ENCODE results near the gene KIF1A. TPM values are rescaled to one million over a fixed set of nuclear protein-coding genes. Genes with fewer than 3 reads are reported as not detected.
A peak's percentile ranks its signal among the peaks of the same experiment; 100 is the strongest.

Gene KIF1A
- total RNA-seq, 1 donor from 2014 or later: 123 TPM

DNA sequence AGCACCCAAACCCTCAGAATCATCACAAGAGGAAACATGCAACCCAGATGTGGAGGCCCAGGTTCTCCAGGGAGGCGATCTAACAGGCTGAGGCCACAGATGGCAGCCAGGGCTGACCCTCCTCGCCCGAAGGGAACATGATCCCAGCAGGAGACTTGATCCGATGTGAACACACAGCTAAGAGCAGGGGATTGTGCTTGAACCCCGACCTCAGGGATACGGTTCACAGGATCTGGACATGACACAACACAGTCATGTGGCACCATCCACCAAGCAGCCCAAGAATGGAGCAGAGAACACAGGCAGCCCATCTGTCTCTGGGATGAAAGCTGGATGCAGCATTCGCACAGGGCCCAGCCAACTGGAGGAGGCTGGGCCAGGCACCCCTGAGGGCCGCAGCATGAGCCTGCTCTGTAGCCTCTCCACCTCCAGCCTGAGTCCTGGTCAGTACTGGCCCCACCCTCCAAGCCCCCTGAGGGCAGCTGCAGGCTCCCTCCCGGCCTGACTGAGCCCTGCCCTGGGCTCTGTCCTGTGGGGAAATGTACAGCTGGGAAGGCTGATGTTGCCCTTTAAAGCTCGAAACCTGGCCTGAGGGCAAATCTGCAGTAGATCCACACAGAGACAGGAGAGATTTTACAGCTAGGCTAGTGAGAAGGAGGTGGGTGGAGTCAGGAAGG lies 89.4 kb downstream of the KIF1A start:
- intact Hi-C loops (cut with DNase I): no loop called here
- DNase-seq (ENCODE audit: low spot score) (no peak), ATAC-seq (peak; percentile 29)

DNA sequence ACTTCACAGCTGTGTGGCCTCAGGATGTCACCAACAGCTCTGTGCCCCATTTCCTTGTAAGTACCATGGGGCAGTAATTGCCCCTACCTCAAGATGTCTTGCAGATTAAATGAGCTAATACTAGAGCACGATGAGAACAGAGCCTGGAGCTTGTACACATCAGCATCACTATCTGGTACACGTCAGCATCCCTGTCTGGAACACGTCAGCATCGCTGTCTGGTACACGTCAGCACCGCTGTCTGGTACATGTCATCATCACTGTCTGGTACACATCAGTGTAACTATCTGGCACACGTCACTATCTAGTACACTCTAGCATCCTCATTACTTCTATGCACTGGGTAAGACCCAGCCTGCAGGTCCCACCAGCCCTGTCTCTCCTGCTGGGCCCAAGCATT lies 91.2 kb downstream of the KIF1A start:
- ATAC-seq (no peak), DNase-seq (ENCODE audit: low spot score) (no peak)
- intact Hi-C loops (cut with DNase I): no loop called here

DNA sequence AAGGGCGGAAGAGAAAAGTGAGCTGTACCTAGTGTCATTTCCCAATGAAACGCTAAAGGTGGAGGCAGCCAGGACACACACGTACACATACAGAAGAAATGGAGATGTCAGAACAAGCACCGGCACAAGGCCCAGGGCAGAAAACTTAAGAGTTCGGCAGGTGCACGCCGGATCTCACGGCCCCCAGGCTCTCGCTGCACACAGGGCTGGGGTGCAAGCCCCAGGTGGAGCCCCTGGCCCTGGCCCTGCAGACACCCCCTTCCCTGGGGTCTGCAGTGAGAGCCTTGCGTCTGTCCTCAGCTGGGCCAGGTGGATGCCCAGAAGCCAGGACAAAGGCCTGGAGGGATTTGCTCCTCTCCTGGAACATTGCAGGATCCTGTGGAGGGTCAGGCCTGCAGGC lies 91.7 kb downstream of the KIF1A start:
- ATAC-seq (no peak), DNase-seq (ENCODE audit: low spot score) (no peak)
- intact Hi-C loops (cut with DNase I): no loop called here

DNA sequence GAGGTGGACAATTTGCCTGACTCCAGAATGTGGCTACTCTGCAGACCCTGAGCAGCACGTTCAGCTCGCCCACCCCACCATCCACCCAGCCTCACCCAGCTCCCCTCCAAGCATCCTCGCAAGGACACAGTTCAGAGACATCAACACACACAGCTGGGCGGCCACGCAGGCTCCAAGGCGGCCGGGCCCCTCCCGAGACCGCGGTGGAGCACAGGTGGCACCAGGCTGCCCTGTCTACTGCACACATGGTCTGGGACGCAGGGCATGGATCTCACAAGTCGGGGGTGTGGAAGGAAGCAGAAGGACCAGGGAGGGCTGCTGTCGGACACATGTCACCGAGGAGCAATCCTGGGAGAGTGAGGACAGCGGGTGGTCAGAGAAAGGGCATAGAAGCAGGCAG lies 92.1 kb downstream of the KIF1A start:
- ATAC-seq (no peak), DNase-seq (ENCODE audit: low spot score) (no peak)
- intact Hi-C loops (cut with DNase I): no loop called here

DNA sequence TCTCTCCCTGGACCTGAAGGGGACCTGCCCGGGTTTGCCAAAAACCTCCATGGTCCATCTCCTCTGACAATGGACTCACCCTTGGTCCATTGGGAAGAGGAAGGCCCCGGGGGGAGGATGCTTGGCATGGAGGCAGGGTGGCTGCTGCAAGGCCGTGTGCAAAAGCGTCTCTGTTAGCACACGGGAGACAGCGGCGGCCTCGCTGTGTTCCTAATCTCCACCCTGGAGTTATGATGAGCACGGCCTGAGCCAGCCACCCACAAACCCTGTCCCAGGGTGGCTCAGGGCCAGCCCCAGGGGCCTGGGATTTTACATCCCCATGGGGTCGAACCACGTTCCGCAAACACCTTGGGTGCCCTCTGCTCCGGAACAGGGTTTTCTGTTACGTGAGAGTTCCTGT lies 92.6 kb downstream of the KIF1A start:
- no peak for DNase-seq (ENCODE audit: low spot score)
- intact Hi-C loops (cut with DNase I): no loop called here
- ATAC-seq: no peak

DNA sequence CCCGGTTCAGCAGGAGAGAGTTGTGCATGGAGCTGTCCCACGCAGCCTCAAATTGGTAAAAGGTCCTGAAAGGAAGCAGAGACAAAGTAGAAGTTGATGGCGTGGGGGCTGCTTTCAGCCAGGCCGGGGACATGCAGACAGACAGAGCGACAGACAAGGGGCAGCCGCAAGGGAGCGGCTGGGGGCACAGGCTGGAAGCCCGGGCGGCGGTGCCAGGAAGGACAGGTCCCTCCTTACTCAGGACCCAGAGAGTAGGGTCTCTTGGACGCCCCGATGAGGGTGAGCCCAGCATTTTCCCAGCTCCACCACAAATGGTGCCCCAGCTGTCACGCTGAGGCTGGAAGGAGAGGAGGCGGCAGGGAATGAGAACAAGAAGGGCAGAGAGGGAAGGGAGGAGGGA lies 93.1 kb downstream of the KIF1A start:
- ATAC-seq (no peak), DNase-seq (ENCODE audit: low spot score) (no peak)
- intact Hi-C loops (cut with DNase I): no loop called here

DNA sequence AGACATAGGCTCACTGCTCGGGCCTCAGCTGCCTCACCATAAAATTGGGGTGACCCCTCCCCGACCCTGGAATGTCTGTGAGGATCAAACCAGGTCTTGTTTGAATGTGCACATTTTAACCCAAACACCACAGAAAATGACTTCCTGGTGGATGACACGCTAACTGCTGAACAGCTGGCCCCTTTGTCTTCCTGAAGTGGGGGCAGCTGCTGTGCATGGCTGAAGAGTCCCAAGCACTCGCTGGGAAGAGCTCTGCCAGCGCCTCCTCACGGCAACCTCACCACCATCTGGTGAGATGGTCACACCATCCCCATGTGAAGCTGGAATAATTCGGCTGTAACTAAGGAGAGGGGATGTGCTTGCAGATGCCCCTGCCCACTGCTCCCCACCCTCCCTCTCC lies 94.3 kb downstream of the KIF1A start:
- intact Hi-C loops (cut with DNase I): no loop called here
- DNase-seq (ENCODE audit: low spot score) (no peak), ATAC-seq (no peak)

DNA sequence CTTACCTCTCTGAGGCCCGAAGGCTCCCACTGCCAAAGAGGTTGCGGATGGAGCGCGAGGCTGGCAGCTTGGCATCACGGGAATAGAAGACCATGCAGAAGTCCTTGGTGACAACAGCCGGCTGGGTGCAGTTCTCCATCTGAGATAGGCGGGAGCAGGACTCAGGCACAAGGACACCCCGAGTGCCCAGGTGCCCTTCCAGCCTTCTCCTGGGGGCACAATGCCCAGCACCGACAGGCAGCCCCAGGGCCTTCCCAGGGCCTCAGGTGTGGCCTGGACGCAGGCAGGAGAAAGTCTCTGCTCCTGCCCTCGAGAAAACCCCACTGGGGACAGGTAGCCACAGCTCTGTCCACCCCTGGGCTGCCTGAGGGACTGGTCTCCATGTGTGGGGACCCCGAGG lies 94.8 kb downstream of the KIF1A start:
- ATAC-seq (no peak), DNase-seq (ENCODE audit: low spot score) (no peak)
- intact Hi-C loops (cut with DNase I): no loop called here

DNA sequence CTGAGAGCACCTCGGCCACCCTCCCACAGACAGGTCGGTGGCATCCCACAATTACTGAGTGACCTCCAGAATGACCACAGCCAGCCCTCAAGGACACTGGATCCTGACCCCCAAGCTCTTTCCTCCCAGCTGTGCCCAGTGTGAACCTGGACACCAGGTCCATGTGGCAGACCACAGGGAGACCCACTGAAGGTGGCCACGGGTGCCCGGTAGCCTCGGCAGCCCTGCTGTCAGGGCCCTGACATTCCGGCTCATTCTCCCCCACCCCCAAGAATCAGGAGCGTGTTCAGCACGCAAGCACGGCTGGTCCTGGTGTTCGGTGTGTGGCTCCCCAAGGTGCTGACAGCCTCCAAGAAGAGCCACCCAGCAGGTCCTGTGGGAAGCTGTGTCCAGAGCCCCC lies 95.6 kb downstream of the KIF1A start:
- intact Hi-C loops (cut with DNase I): no loop called here
- ATAC-seq (no peak), DNase-seq (ENCODE audit: low spot score) (no peak)

DNA sequence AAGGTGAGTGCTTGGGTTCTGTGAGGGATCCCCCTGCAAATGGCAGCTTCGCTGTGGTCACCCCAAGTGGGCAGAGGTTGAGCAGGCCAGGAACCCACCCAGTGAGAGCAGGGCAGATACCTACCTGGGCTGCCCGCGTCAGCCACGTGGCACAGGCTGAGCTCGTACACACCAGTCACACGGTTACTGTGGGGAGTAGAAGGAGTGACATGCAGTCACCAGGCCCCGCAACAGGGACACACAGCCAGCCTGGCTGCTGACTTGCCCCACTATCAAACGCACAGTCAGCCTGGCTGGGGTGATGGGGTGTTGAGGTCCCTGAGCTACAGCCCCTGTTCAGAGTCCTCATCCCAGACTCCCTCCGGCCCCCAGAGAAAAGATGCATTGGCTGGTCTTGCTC lies 96.2 kb downstream of the KIF1A start:
- no peak for ATAC-seq
- no peak for DNase-seq (ENCODE audit: low spot score)
- intact Hi-C loops (cut with DNase I): no loop called here

DNA sequence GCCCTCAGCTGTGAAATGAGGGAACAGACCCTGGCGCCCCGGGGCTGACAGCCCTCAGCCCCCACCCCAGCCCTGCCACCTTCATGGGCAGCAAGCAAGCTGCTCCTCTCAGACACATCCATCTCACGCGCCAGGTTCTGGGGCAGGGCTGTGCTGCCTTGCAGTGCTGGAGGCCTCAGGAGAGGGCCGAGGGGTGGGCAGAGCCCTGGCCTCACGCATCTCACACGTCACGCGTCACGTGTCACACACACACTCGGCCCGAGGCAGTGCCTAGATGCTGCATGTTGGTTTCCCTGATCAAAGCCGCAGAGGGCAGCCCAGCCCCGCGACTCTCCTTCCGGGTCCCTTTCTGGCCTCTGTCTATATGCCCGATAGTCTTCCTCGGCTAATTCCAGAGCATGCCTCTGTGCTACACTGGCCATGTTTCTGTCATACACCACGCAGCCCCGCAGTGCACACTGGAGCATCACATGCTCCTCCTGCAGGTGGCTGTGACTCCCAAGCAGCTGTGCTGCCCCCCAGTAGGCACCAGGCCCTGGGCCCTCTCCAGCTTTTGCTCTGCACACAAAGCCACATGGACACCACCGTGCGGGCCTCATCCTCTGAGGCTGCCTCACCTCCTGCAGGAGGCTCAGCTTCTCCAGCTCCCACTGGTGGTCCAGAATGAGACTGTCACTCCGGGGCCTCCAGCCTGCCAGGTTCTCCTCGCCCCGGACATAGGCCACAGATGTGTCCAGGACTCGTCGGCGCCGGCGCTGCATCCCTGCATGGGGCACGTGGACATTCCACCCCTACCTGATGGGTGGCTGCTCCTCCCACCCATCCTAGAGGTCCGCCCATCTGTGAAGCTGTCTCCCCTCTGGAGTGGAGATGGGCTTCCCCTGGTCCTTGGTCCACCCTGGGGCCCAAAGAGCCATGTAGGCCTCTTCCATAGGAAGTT lies 97.0 kb downstream of the KIF1A start:
- no peak for DNase-seq (ENCODE audit: low spot score)
- no peak for ATAC-seq
- intact Hi-C loops (cut with DNase I): no loop called here

DNA sequence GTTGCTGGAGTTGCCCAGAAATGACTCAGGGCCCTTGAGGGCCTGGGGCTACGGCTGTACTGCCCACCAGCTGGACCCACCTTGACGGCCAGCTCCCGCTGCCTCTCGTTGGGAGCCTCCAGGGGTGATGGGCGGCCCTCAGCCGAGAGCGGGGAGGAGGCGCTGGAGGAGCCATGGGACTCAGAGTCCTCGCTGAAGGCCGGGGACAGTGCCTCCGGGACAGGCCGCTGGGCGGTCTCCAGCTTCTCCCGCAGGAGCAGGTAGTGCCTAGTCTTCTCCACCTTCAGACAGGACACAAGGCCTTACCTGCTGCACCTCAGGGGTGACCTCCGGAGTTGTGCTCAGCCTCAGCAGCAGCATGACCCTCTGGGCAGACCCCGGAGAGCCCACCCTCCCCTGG lies 97.6 kb downstream of the KIF1A start:
- intact Hi-C loops (cut with DNase I): no loop called here
- no peak for ATAC-seq
- no peak for DNase-seq (ENCODE audit: low spot score)

DNA sequence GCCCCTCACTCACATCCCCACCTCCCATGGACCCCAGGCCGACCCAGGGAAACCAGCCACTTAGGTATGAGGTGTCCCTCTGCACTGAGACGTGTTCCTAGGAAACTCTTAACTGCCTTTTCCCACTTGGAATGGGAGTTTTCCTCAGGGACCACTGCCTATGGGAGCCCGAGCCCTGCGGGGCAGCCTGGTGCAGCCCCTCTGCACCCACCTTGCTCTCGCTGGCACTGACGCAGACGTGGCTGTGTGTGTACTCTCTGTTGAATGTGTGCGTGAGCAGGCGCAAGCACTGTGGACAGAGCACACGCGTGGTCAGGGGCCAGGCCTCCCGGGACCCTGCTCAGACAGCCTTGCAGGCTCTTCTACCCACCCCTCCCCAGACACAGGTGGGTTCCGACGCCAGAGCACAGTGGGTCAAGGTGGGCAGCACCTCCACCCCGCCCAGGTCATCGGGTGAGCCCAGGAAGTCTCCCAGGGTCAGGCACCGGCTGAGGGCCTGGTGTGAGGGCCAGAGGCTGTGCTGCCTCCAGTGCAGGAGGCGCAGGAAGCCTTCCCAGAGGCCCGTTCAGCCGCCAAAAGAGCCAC lies 98.3 kb downstream of the KIF1A start:
- DNase-seq (ENCODE audit: low spot score): no peak
- no peak for ATAC-seq
- intact Hi-C loops (cut with DNase I): no loop called here

DNA sequence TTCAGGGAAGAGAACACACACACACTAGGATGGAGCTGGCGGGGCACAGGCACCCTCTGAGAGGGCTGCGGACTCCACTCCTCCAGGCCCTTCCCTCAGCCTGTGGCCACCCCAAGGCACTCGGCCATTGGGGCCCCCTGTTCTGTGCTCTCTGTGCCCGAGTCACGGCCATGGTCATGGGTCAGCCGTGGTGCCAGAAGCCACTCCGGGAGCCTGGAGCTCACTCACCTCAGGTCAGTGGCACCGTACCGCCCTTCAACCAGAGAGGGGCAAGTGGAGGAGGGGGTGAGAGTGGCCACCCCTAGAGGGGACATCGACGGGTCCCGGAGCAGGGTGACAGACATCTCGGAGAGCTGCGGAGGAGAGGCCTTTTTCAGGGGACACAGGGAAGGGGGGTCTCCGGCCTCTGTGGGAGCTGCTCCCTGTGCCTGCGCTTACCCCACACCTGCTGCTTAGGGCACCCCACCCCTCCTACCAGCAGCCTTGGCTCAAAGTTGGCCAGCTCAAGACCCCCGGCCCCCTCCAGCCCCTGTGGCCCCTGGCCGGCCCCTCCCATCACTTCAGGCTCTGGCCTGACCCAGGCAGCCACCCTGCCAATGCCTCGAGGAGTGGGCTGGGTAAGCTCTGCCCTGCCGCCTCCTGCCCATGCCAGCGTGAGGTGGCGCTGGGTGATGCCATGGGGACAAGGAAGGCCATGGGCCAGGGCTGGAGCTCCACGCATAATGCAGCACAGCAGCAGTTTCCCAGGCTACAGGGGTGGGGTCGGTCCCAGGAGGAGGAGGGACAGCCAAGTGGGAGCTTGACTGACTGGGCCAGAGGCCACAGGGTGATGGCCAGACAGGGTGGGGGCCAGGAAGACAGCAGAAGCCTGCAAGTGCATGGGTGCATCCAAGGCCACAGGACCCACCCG lies 99.1 kb downstream of the KIF1A start:
- no peak for ATAC-seq
- no peak for DNase-seq (ENCODE audit: low spot score)
- intact Hi-C loops (cut with DNase I): no loop called here

DNA sequence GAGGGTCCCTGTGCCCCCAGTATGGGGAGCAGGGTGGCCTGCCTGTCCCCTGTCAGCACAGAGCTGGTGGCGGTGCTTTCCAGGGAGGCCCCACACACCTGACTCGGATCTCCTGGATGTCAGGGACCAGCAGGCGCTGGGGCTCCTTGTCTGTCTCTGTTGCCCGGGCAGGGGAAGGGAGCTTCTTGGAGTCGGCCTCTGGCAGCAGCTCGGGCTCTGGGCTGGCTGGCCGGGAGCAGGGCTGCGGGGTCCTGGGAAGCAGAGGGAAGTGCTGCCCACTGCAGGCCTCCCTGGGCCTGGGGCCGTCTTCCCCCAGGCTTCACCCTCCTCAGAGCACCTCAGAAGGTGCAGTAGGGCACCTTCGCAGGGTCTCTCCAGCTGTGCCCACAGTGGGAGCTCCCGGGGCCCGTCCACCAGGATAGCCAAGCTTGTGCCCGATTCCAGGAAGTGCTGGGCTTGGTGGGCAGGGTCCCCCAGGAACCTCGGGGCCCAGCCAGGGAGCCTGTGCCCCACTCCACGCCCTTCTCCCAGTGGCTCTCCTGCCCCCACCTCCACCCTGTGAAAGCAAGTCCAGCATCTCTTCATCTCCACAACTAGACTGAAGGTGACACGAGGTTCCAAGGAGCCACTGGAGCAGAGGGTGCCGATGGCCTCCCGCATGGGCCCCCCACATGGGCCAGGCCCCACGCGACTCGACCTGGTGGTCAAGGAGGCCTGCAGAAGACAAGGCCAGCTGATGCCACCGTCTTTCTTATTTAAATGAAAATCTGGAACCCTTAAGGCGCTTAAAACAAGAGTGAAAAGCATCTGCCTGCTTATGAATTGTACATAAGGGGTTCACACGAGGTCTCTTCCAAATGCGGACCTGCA lies 100.1 kb downstream of the KIF1A start:
- DNase-seq (ENCODE audit: low spot score) (no peak), ATAC-seq (no peak)
- intact Hi-C loops (cut with DNase I): no loop called here

DNA sequence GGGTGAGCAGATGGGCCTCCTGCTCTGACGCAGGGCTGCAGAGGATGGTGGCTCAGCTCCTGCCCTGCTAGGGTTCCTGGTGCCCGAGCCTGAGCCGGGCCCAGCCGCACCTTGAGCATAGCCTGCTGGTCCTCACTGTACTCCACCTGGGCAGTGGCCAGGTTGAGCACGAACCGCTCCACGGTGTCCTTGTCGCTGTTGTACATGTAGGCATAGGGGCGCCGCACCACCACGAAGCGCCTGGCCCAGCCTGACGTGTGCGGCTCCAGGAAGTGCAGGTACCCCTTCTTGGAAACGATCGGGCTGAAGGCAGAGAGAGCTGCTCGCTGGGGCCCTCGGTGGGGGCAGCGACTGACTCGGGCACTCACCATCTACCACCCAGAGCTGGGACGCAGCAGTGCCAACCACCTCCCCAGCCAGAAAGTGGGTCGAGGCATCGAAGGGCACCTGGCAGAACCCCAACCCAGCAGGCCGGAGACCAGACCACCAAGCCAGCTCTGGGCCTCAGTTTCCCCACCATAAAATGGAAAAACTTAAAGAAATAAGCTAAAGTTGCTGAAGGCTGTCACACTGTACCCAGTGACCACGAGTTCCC lies 101.0 kb downstream of the KIF1A start:
- intact Hi-C loops (cut with DNase I): no loop called here
- ATAC-seq (no peak), DNase-seq (ENCODE audit: low spot score) (no peak)

DNA sequence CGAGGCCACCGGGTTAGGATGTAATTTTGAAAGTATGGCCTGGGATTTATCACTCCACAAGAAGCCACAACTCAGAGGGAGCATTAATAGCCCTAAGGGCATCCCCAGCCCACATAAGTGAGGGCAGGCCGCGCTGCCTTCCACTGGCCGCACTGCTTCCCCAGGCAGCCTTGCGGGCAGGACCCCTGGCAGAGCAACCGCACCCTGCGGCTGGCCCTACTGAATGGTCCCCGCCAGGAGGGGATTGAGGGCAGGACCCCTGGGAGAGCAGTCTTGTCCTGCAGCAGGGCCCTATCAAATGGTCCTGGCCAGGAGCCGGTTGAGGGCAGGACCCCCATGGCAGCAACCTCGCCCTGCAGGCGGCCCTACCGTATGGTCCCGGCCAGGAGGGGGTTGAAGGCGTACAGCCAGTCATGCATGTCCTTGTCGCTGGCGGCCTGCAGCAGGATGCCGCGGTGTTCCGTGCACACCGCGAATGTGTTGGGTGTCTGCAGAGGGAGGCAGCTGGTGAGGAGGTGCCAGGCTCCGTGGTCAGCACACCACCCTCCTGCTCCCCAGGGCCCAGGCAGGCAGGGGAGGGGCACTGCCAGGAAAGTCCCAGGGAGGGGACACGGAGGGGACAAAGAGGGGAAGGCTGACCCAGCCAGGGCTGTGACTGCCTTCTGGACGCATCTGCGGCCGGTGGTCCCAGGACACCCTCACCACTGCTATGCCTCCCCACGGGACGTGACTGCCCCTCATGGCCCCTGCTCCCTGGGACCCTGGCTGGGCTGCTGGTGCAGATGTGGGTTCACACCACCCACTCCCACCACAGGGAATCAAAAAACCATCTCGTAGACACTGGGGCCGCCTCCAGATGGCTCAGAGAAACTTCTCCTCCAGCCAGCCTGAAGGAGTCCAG lies 102.1 kb downstream of the KIF1A start:
- DNase-seq (ENCODE audit: low spot score): no peak
- intact Hi-C loops (cut with DNase I): no loop called here
- no peak for ATAC-seq
